Loucy (cell line): ENCODE results near the gene MCUR1.

Experiments used
- H2AFZ ChIP-seq: fragments of 200-600 bp; sonication (generic); 2 replicates; pipeline ENCODE4 v1.6.0; 2016; ENCODE audit warnings: antibody characterized with exemption, mild to moderate bottlenecking, low read length, moderate library complexity
- H3F3A ChIP-seq: fragments of 200-600 bp; 2 replicates; pipeline ENCODE4 v1.6.0; 2016; ENCODE audit warnings: antibody characterized with exemption, low read depth, mild to moderate bottlenecking
- H3K27me3 ChIP-seq: fragments of 200-600 bp; sonication (generic); 2 replicates; pipeline ENCODE4 v1.6.1; 2014; ENCODE audit warnings: low read length, mild to moderate bottlenecking; ENCODE audit not compliant: insufficient read depth, poor library complexity, severe bottlenecking
- H3K36me3 ChIP-seq: fragments of 200-600 bp; sonication (generic); 2 replicates; pipeline ENCODE4 v1.6.1; 2016; ENCODE audit warnings: low read length; ENCODE audit not compliant: insufficient read depth
- H3K4me1 ChIP-seq: fragments of 200-600 bp; sonication (generic); 2 replicates; pipeline ENCODE4 v1.5.1; 2014; ENCODE audit warnings: low read length, mild to moderate bottlenecking; ENCODE audit not compliant: insufficient read depth, poor library complexity, severe bottlenecking
- H3K4me2 ChIP-seq: fragments of 200-600 bp; sonication (generic); 2 replicates; pipeline ENCODE4 v1.6.0; 2014; ENCODE audit warnings: antibody characterized with exemption, low read length, low read depth, mild to moderate bottlenecking; ENCODE audit not compliant: poor library complexity, severe bottlenecking
- H3K4me3 ChIP-seq: fragments of 200-600 bp; sonication (generic); 2 replicates; pipeline ENCODE4 v1.5.1; 2014; ENCODE audit warnings: low read length, mild to moderate bottlenecking, mixed read lengths; ENCODE audit not compliant: poor library complexity, severe bottlenecking
- H3K79me2 ChIP-seq: fragments of 200-600 bp; sonication (generic); 2 replicates; pipeline ENCODE4 v1.6.1; 2014; ENCODE audit warnings: low read length; ENCODE audit not compliant: insufficient read depth
- H3K9ac ChIP-seq: fragments of 200-600 bp; sonication (generic); 2 replicates; pipeline ENCODE4 v1.6.0; 2014; ENCODE audit warnings: mild to moderate bottlenecking, low read depth, low read length, moderate library complexity; ENCODE audit not compliant: poor library complexity, severe bottlenecking
- H3K9me2 ChIP-seq: fragments of 200-600 bp; sonication (generic); replicated peaks from 2 replicates; pipeline ENCODE4 v1.6.1; 2016; ENCODE audit warnings: low read depth, low read length, mixed read lengths
- H3K9me3 ChIP-seq: fragments of 200-600 bp; sonication (generic); 2 replicates; pipeline ENCODE4 v1.6.1; 2014; ENCODE audit warnings: mild to moderate bottlenecking, antibody characterized with exemption, low read length, low read depth; ENCODE audit not compliant: insufficient read depth
- H4K20me1 ChIP-seq: fragments of 200-600 bp; sonication (generic); 2 replicates; pipeline ENCODE4 v1.6.0; 2014; ENCODE audit warnings: antibody characterized with exemption, low read length, mild to moderate bottlenecking; ENCODE audit not compliant: insufficient read depth, poor library complexity, severe bottlenecking
- CTCF ChIP-seq: fragments of 200-600 bp; sonication (generic); conservative IDR thresholded peaks from 2 replicates; pipeline ENCODE4 v1.5.1; 2014; ENCODE audit warnings: mild to moderate bottlenecking, antibody characterized with exemption, low read length
- EZH2phosphoT487 ChIP-seq: fragments of 200-600 bp; IDR thresholded peaks from 2 replicates; pipeline ENCODE4 v1.6.1; 2018; ENCODE audit warnings: antibody characterized with exemption, mild to moderate bottlenecking, moderate library complexity, borderline replicate concordance

MCUR1 gene

DNA sequence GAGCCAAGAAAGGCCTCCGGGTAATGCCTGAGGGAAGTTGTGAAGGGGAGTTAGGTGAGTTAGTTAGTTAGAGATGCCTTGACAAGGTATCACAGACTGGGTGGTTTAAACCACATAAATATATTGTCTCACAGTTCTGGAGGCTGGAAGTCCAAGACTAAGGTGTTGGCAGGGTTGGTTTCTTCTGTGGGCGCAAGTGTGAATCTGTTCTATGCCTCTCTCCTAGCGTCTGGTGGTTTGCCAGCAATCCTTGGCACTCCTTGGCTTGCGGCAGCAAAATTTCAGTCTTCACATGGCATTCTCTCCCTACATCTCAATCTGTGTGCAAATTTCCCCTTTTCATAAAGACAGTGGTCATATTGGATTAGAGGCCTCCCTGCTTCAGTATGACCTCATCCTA is 73.0 kb downstream of the MCUR1 start:
- Histone ChIP-seq H3K4me3 (no peak overlapping the region), H3K27me3 (no peaks in the 10 kb centered on the region), H2AFZ (no peak overlapping the region), H3F3A (no peaks in the 10 kb centered on the region), H3K9me2 (no peaks in the 10 kb centered on the region), H3K9me3 (no peaks in the 10 kb centered on the region), H3K79me2 (no peaks in the 10 kb centered on the region), H4K20me1 (no peaks in the 10 kb centered on the region), H3K9ac (no peak overlapping the region), H3K4me2 (no peak overlapping the region), H3K4me1 (no peaks in the 10 kb centered on the region), H3K36me3 (no peaks in the 10 kb centered on the region)
- TF ChIP-seq CTCF (no peak), EZH2phosphoT487 (no peak)
